GM19023 (cell line): Measurements from ENCODE around the gene TNP2.
A peak's percentile ranks its signal among the peaks of the same experiment; 100 is the strongest.
"Not testable (repeated sequence)": the region's sequence is repeated elsewhere in the genome, so short reads cannot be mapped to it uniquely, and the experiment has no call there.

Experiments used
- ATAC-seq: cut with Tn5 transposase; IDR thresholded peaks from one replicate; pipeline ENCODE4 v1.9.1; 2021; ENCODE audit warnings: mild to moderate bottlenecking, moderate library complexity; ENCODE audit not compliant: unreplicated experiment

TNP2 gene

GRCh38 chr16:11225677-11226549, 43.2 kb downstream of the TNP2 start:
- no peak for ATAC-seq

- ATAC-seq, result peak; percentile 88
These were observed 44.0 kb downstream of the TNP2 start for GRCh38 chr16:11224894-11225676.

GRCh38 chr16:11224096-11224893, 44.8 kb downstream of the TNP2 start:
- ATAC-seq, result no peak

- ATAC-seq, result not testable (repeated sequence)
These were observed 48.6 kb downstream of the TNP2 start for GRCh38 chr16:11220507-11220906.

GRCh38 chr16:11219178-11219577, 49.9 kb downstream of the TNP2 start:
- no peak for ATAC-seq

GRCh38 chr16:11218604-11218962, 50.5 kb downstream of the TNP2 start:
- no peak for ATAC-seq
